Heart left ventricle (tissue), 16 donors: ENCODE data around the gene BRK1. TPM values are rescaled to one million over a fixed set of nuclear protein-coding genes. Genes with fewer than 3 reads are reported as not detected.

Source experiments
- ATAC-seq, 4 donors: fragments of 200-7000 bp; cut with Tn5 transposase; one replicate each; pipeline ENCODE4 v1.9.1; 2020 to 2022; ENCODE audit warnings: moderate library complexity in 4 of 4, mild to moderate bottlenecking in 3 of 4, moderate number of reproducible peaks in 1 of 4
- DNase-seq, 5 donors: peaks; one replicate each; pipeline ENCODE4 v3.0.0-alpha.2; 2020
- H3K27ac ChIP-seq, 12 donors: fragments of 200-600 bp; sonication (generic) in 4 of 12; one replicate each; pipeline versions ENCODE4 v1.5.0 to v1.8.0; 2016 to 2022; ENCODE audit warnings: mild to moderate bottlenecking in 2 of 12
- H3K27me3 ChIP-seq, 9 donors: fragments of 200-600 bp; sonication (generic) in 2 of 9; one replicate each; pipeline versions ENCODE4 v1.5.1 to v1.8.0; 2016 to 2022; ENCODE audit warnings: mild to moderate bottlenecking in 3 of 9
- H3K36me3 ChIP-seq, 9 donors: fragments of 200-600 bp; sonication (generic) in 2 of 9; one replicate each; pipeline versions ENCODE4 v1.5.0 to v1.8.0; 2018 to 2022; ENCODE audit warnings: mild to moderate bottlenecking in 2 of 9
- H3K4me1 ChIP-seq, 12 donors: fragments of 200-600 bp; sonication (generic) in 4 of 12; one replicate each; pipeline versions ENCODE4 v1.5.0 to v1.8.0; 2016 to 2022; ENCODE audit warnings: mild to moderate bottlenecking in 3 of 12
- H3K4me3 ChIP-seq, 12 donors: fragments of 200-600 bp; sonication (generic) in 4 of 12; one replicate each; pipeline versions ENCODE4 v1.5.0 to v1.8.0; 2017 to 2022; ENCODE audit warnings: mild to moderate bottlenecking in 9 of 12, moderate library complexity in 4 of 12
- H3K9me3 ChIP-seq, 12 donors: fragments of 200-600 bp; sonication (generic) in 4 of 12; one replicate each; pipeline versions ENCODE4 v1.5.0 to v1.8.0; 2016 to 2022; ENCODE audit warnings: mild to moderate bottlenecking in 1 of 12
- CTCF ChIP-seq, 12 donors: fragments of 200-600 bp; sonication (generic) in 4 of 12; IDR thresholded peaks; one replicate each; pipeline versions ENCODE4 v1.5.0 to v1.8.0; 2018 to 2022; ENCODE audit warnings: antibody characterized with exemption in 12 of 12, mild to moderate bottlenecking in 5 of 12
- POLR2A ChIP-seq, 2 donors: fragments of 450-650 bp; IDR thresholded peaks; one replicate each; pipeline ENCODE4 v1.6.1; 2017; ENCODE audit warnings: antibody characterized with exemption in 2 of 2, mild to moderate bottlenecking in 2 of 2, moderate library complexity in 2 of 2
- WGBS, 4 donors: extraction: QIAGEN DNeasy Blood & Tissue Kit in 2 of 4; methylation state at CpG; one replicate each; pipeline versions ENCODE4 v1.1.5 to v1.1.7; 2013 to 2018; 5-methylcytosine and 5-hydroxymethylcytosine counted together
- intact Hi-C, 10 donors: fragments of 100-400 bp; cut with DNase I; formaldehyde crosslinking; loops; one replicate each; pipeline versions ENCODE4 v1.11.1 to v1.14.2; 2022
- polyA plus RNA-seq, 2 donors: library from polyadenylated mRNA; stranded (reverse); fragments of 200-250 nt; gene quantifications; one replicate each; pipeline ENCODE4 v1.2.3, GENCODE V29; 2013
- total RNA-seq, 9 donors: library from RNA; depleted of rRNA in 2 of 9; stranded (reverse); fragments of >200 nt in 2 of 9; fragmentation: NEBNext Ultra II Directional in 3 of 9; extraction: Animal tissue kit (Norgen Biotek cat#: 25700) in 3 of 9; gene quantifications; one replicate each; pipeline versions ENCODE4 v1.1.0 to v1.2.4, GENCODE V29; 2016 to 2023
- donor health status: ischemic (EF 13 %, LVEDD 7.1; RV severe dilation, severe dysfunction).
- donor health status: healthy with polysubstance abuse.
- donor health status: DM: no; HTN: yes; CAD: no.
- donor health status: DM: no; HTN: no; CAD: no.
- donor health status: ischemic (EF 25% LVEDD 6.9; RV normal size, moderate dysfunction).
- donor health status: ischemic (EF 25% LVEDD 5.7; RV mildly dilated, moderate dysfunction).
- donor health status: healthy.
- donor health status: DM: yes; HTN: yes; CAD: no.
- donor health status: ischemic (EF 35%, LVEDD 5.7; RV mildly dilated, moderate dysfunction).
- donor health status: nonischemic (EF 11% LVEDD 7.7; RV severe dilation, severe dysfunction).
- donor health status: DM: yes; HTN: yes; CAD: no.
- donor health status: PGD.
- donor health status: ischemic (EF 29% LVEDD 5.4; RV normal size, mild dysfunction).
- donor health status: nonischemic (EF 23%, LVEDD 6.1; RV moderate dilation, normal function).

The BRK1 gene
- total and polyA plus RNA-seq, 11 donors, result 69.8 to 159 (median 89.8) TPM

- Histone ChIP-seq H3K27me3 (no peaks in the 10 kb centered on the region), H3K36me3 (peaks cover 0 to 27% (median 7%) of the 10 kb centered on the region in 9 donors), H3K27ac (peak overlapping the region in 11 of 12 donors; percentile 74 to 89 (median 84)), H3K4me1 (peaks cover 0 to 54% (median 30%) of the 10 kb centered on the region in 12 donors), H3K4me3 (peak overlapping the region; percentile 60 to 97 (median 92)), H3K9me3 (no peaks in the 10 kb centered on the region)
- DNase-seq (no peak), ATAC-seq (peak in 2 of 4 donors; percentile 8 to 19)
- whole genome bisulfite sequencing, 4 donors, result 0 to 2% (median 0%) methylated on average over 10 of the region's 10 CpGs
- no peak for TF ChIP-seq CTCF (IDR thresholded peaks at IDR 0.05)
- TF ChIP-seq POLR2A (IDR thresholded peaks at IDR 0.05), result no peak
- intact Hi-C loops, result loop anchor here in 4 of 10 donors (2.0 to 10.0 kb wide), 3 partner anchors 89 to 171 kb away; partner anchors contain the start of gene FANCD2 (in 3 of the 4)
Measured at GRCh38 chr3:10116138-10116460, 624 bp downstream of the BRK1 start.

- Histone ChIP-seq H3K4me1 (peaks cover 0 to 54% (median 30%) of the 10 kb centered on the region in 12 donors), H3K27me3 (no peaks in the 10 kb centered on the region), H3K4me3 (peak overlapping the region in 9 of 12 donors; percentile 60 to 97 (median 91)), H3K36me3 (peaks cover 0 to 35% (median 12%) of the 10 kb centered on the region in 9 donors), H3K27ac (no peak overlapping the region), H3K9me3 (no peaks in the 10 kb centered on the region)
- no peak for DNase-seq
- intact Hi-C loops, result loop anchor here in 4 of 10 donors (2.0 to 10.0 kb wide), 3 partner anchors 90 to 172 kb away; partner anchors contain the start of gene FANCD2 (in 3 of the 4)
- no peak for ATAC-seq
- no peak for TF ChIP-seq POLR2A (IDR thresholded peaks at IDR 0.05)
- TF ChIP-seq CTCF (IDR thresholded peaks at IDR 0.05), result no peak
- WGBS, 4 donors, result 85 to 93% (median 88%) methylated on average over 4 of the region's 4 CpGs
Measured at GRCh38 chr3:10116928-10117327, 1.5 kb downstream of the BRK1 start.

GRCh38 chr3:10119376-10119775 lies 3.9 kb downstream of the BRK1 start:
- WGBS, 4 donors, result 56 to 68% (median 62%) methylated on average over 4 of the region's 4 CpGs
- no peaks in the 10 kb centered on the region for H3K9me3 ChIP-seq
- H3K4me3 ChIP-seq, result no peak overlapping the region
- ATAC-seq, result no peak
- intact Hi-C loops, result loop anchor here in 3 of 10 donors (10.0 kb wide), 2 partner anchors 95 to 175 kb away; partner anchors contain the start of gene FANCD2 (in 2 of the 3)
- H3K36me3 ChIP-seq, result peaks cover 0 to 44% (median 17%) of the 10 kb centered on the region in 9 donors
- TF ChIP-seq CTCF (IDR thresholded peaks at IDR 0.05) (no peak), POLR2A (IDR thresholded peaks at IDR 0.05) (no peak)
- peak overlapping the region in 4 of 12 donors; percentile 12 to 39 (median 23) for H3K27ac ChIP-seq
- H3K4me1 ChIP-seq, result peaks cover 0 to 54% (median 30%) of the 10 kb centered on the region in 12 donors
- no peak for DNase-seq
- no peaks in the 10 kb centered on the region for H3K27me3 ChIP-seq

- no peaks in the 10 kb centered on the region for H3K9me3 ChIP-seq
- intact Hi-C loops, result no loop called here
- peaks cover 0 to 48% (median 28%) of the 10 kb centered on the region in 12 donors for H3K4me1 ChIP-seq
- H3K36me3 ChIP-seq, result peaks cover 0 to 54% (median 26%) of the 10 kb centered on the region in 9 donors
- no peak overlapping the region for H3K4me3 ChIP-seq
- whole genome bisulfite sequencing, 4 donors, result 88 to 94% (median 94%) methylated on average over 2 of the region's 2 CpGs
- no peak overlapping the region for H3K27ac ChIP-seq
- ATAC-seq (no peak), DNase-seq (no peak)
- TF ChIP-seq CTCF (IDR thresholded peaks at IDR 0.05) (no peak), POLR2A (IDR thresholded peaks at IDR 0.05) (no peak)
- H3K27me3 ChIP-seq, result no peaks in the 10 kb centered on the region
Measured at GRCh38 chr3:10121064-10121463, 5.6 kb downstream of the BRK1 start.
